Stimulated activated CD4-positive, alpha-beta T cell treated with anti-CD3 and anti-CD28 coated beads, Interleukin-15, amount 100 ng/mL, for 1 hour (primary cell): ENCODE data around the gene RETREG1.

Source experiments
- DNase-seq, 2 donors: peaks; one replicate each; pipeline ENCODE4 v3.0.0-alpha.2; 2020; ENCODE audit warnings: low read depth in 1 of 2, low spot score in 1 of 2

Gene RETREG1

DNA sequence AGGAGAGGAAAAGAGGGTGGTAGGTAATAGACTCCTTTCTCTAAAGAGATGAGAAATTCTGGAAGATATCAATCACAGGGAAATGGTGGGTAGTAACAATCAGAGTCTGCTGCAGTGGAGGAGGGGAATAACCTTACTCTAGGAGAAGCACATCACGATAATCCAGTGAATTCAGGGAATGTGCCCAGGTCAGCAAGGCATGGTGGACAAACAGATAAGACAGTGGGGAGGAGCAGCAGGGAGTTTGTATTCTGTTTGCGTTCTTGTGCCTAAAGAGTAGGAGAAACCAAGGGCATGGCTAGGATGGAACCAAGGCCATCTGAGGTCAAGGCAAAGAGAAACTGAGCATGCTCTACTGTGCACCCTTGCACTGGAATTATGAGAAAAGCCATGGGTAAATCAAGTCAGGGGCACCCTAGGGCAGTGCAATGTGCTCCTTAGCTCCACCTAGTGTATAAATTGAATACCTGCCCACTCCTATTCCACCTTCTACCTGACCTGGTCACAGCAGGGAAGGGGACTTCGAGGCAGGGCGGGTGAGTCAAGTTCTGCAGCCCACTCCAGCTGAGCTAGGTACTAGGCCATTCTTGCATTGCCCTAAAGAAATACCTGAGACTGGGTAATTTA is 31.6 kb downstream of the RETREG1 start:
- no peak for DNase-seq

DNA sequence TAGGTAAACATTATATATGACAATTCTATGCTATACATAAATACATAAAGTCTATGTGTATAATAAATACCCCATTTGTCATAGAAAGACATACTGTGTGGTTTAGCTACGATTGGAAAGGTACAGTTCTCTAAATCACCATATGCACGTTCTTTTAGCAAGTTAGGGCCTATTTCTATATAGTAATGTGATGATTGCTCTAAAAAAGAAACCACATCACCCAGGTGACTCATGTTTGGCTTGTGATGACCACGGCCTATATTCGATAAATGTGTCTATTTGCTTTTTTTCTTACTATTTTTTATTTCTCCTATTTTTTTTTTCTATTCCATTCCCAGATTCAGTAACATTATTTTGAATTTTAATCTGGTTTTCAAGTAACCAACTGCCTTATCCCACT is 34.7 kb downstream of the RETREG1 start:
- no peak for DNase-seq

DNA sequence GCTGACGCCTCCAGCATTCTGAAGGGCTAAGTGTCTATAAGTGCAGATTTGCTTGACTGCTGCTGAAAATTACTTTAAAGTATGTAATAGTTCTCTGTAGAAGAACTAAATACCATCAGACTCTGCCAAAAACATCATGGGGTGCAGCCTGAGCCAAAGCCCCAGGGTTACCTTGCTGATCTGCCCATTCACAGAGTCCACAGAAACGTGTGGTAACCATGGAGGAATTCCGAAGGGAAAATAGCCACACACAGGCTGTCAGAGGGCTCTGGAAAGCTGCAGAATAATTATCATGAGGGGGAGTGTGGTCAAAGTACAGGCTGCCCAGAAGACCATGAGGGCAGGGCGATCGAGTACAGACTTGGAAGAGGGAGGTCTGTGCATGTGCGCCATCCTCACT is 36.4 kb downstream of the RETREG1 start:
- no peak for DNase-seq

DNA sequence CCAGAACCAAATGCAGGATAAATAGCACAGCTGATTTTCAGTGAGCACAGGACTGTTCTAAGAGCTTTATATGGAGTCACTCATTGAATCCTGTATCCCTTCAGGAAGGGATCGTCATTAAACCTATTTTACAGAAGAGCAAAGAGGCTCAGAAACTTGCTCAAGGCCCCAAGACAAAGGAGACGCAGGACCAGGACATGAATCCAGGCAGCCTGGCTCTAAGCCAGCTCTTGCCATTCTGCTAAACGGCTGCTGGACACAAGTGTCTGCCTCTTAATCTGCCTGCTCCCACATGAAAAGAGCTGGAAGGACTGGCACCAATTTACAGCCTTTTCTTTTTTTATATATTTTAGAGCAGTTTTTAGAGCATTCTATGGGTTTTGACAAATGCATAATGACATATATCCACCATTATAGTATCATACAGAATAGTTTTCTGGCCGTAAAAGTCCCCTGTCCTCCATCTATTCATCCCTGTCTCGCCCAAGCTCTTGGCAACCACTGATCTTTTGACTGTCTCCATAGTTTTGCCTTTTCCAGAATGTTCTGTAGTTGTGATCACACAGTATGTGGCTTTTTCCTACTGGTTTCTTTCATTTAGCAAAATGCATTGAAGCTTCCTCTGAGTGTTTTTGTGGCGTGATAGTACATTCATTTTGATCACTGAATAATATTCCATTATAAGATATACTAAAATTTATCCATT is 37.5 kb downstream of the RETREG1 start:
- DNase-seq: no peak

DNA sequence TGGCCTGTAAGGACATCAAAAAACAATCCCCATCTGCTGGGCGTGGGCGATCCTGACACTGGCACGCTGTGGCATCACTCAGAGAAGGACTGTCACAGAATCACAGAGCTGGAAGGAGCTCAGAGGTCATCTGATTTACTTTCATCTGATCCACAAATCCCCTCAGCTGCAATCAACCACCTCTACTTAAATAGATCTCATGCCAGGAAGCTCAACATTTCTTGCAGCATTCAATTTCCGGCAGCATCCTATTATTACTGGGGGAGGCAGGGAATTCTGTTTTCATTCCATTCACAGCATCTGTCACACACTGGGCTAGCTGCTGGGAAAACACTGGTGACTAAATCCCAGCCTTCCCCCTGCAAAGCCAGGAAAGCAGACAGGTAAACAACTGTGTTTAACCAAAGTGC is 38.3 kb downstream of the RETREG1 start:
- DNase-seq: no peak

DNA sequence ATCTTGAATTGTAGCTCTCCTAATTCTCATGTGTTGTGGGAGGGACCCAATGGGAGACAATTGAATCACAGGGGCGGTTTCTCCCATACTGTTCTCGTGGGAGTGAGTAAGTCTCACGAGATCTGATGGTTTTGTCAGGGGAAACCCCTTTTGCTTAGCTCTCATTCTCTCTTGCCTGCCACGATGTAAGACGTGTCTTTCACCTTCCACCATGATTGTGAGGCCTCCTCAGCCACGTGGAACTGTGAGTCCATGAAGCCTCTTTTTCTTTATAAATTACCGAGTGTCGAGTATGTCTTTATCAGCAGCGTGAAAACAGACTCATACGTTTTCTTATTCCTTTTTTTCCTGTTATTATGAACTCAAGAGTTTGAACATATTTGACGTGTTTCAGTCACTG is 39.1 kb downstream of the RETREG1 start:
- no peak for DNase-seq

DNA sequence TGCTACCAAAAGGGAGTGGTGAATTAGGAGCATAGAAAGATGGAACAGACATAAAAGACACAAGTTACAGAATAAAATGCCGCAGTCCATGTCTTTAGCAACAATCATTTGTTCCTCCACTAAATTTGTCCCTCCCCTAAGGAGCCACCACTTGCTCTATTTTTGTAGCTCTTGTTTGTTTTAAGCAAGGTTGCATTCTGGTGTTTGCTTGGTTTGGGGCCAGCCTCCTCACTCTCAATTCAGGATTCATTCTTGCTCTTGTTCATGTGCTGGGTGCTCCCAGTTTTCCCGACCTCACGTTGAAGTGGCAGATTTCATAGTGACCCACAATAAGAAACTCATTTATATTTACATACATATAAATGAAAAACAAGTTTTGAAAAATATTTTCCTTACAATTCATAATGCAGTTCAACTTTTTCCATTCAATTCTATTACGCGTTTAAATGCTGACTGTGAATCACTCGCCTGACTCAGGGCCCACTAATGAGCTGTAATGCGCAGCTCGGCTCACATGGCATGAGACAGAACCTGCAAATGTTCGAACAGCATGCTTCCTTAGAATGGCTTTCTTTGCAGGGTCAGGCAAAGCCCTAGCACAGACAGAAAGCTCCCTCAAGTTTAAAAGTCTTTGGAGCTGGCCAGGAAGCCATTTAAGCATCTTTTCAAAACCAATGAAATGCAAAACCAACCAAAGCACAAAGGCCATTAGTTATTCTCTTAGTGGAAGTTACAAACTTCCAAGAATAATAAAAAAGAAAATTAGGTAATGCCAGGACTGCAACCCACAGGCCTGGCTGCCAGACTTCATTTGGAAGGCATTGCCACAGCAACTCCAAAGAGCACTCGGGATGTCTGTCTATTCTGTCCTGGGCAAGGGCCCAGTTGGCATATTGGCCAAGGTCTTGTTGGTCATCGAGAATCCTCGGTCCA is 41.7 kb downstream of the RETREG1 start:
- no peak for DNase-seq

- DNase-seq: no peak
These were observed 43.4 kb downstream of the RETREG1 start for GRCh38 chr5:16573401-16573800.

DNA sequence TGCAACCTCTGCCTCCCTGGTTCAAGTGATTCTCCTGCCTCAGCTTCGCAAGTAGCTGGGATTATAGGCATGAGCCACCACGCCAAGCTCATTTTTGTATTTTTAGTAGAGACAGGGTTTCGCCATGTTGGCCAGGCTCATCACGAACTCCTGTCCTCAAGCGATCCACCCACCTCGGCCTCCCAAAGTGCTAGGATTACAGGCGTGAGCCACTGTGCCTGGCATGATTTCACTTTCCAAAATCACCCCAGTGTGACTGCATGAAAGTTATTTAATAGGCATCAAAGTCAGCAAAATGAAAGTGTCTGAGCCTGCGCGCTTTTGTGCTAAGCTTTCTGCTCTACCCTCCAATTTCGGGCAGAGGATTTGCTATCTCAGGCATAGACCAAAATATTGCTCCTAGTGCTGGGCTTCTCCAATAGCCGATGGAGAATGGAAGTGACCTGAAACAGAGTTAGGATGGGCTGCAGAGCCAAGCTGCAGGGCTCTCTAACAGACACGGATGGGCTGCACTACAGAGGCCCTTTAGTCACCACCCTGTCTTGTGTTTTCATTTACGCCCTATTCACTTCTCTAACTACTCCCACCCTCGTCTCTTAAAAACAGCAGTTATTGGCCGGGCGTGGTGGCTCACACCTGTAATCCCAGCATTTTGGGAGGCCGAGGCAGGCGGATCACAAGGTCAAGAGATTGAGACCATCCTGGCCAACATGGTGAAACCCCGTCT is 44.3 kb downstream of the RETREG1 start:
- DNase-seq: no peak

DNA sequence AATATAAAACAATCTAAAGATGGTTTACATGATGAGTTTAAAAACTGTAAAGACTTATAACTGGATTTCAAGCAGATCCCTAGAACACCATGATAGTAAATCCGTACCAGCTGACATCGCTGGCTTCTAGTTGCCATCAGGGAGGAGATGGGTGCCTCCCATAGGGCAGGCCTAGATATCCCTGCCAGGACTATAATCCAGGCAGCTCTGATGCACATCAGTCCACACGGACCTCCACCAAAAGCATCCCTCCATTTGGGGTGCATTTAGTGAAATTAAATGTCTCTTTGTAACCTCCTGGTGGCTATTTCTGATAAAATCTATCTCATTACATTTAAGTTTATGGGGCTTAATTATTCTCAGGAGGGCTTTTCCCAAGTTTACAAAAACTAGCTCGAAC is 45.8 kb downstream of the RETREG1 start:
- no peak for DNase-seq

DNA sequence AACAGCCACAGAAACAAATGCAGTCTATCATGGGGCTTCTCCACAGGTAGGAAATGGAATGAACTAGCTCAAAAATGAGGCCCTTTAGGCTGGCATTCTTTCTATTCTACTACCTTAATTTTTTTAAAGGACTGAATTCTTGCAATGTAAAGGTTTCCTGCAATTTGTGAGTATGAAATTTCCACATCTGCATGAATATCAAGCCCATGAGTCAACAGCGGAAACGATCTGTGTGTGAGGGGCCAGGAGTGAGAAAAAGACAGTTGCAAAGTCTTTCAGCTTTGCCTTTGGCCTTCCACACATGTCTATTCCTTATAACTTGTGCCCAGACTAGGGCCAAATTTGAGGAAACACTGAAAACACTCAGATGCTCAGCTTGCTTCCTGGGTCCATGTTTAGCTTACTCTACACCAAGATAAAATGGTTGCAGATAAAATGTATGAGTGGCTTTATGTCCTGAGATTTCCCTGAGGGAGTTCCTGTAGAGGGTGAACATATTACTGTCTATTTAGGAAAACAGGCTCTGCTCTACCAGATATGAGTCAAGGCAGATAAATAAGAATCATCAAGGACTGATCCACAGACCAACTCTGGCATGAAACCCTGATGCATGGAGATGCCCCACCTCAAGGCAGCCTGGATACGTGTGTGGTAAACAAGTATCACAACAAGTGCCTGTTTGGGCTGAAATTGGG is 46.5 kb downstream of the RETREG1 start:
- no peak for DNase-seq

GRCh38 chr5:16568875-16569580 is 47.8 kb downstream of the RETREG1 start:
- DNase-seq: no peak

- no peak for DNase-seq
These were observed 49.4 kb downstream of the RETREG1 start for GRCh38 chr5:16567365-16567764.

DNA sequence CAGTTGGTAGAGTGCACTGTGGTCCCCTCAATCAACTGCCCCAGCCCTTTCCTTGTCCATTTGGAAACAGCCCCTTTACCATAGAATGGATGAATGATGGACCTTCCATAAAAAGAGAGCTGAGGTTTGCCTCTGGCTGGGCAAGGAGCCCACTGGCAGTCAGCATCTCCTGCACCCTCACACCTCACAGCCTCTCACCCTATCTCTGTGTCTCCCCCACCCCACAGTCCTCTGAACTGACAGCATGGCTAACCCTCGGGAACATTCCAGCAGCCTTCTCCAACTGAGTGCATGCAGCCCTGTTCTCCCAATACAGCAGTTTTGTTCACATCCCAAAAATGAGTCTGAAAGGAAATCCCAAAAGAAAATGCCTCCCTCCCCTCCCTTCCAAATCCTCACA is 51.7 kb downstream of the RETREG1 start:
- DNase-seq: no peak

DNA sequence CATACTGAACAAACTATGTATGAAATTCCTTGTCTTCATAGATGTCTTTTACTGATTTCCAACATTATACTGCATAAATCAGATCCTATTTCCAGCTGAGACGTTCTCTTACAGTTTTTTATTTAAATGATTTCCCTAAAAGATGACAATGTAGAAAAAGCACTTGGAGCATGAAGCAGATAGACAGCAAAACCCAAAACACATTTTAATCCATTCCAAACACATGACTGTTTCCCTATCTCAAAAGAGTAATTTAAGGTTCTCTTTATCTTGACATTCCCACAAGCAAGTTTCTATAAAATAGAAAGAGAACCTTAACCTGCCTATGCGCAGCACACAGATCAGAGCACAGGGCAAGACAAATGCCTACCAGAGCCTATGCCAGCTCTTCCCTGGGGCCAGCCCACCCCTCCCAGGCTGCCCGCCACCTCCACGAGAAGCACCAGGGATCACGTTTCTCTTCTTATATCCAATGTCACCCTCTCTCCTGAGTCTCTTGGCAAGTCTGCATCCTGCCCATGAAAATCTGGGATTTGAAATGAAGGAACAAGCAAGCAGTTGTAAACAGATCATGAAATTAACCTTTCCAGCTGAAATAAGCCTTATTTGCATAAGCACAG is 52.4 kb downstream of the RETREG1 start:
- DNase-seq: no peak

GRCh38 chr5:16563686-16564085 is 53.1 kb downstream of the RETREG1 start:
- DNase-seq: no peak

- DNase-seq: no peak
These were observed 55.1 kb downstream of the RETREG1 start for GRCh38 chr5:16561660-16562059.

- no peak for DNase-seq
These were observed 57.1 kb downstream of the RETREG1 start for GRCh38 chr5:16559702-16560101.

DNA sequence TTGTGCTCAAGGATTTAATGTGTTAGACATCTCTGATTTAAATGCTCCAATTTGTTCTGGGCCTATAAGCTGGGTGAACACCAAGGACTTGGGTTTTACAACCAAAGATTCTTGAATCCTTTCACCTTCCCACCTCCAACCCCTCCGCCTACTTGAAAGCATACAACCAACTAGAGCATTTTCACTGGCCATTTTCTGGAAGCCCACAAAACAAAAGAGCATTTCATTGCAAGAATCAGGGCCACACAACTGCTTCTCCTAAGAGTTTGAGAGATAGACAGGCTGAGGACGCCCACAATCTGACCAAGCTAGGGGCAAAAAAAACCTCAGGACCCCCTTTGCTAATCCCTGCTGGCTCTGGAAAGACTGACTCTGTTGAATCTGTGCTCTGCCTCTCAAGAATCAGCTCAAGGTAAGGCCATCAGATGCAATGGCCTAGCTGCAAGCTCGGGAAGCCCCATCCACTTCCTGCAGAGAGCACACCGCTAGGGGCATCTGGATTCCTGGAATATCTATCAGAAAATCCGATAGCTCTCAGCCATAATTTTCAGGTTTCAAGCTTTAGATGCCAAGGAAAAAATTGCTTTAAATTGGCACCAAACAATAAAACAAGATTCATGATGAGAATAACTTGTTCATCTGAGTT is 57.7 kb downstream of the RETREG1 start:
- no peak for DNase-seq
